ENCODE measurements around the gene SNTG2. TPM values are rescaled to one million over a fixed set of nuclear protein-coding genes. Genes with fewer than 3 reads are reported as not detected.
A peak's percentile ranks its signal among the peaks of the same experiment; 100 is the strongest.

Gene SNTG2
- total RNA-seq, 4 donors from 2014 or later = 9.0 to 44.6 (median 30.8) TPM

GRCh38 chr2:1319393-1319792 is 368.7 kb downstream of the SNTG2 start:
- DNase-seq (ENCODE audit: low spot score in 2 of 2) = no peak
- Histone ChIP-seq H3K4me1 (no peaks in the 10 kb centered on the region), H3K36me3 (no peaks in the 10 kb centered on the region), H3K4me3 (no peak overlapping the region), H3K27me3 (no peaks in the 10 kb centered on the region), H3K27ac (no peak overlapping the region), H3K9me3 (no peaks in the 10 kb centered on the region)
- WGBS, 2 donors = 84 to 86% methylated on average over 7 of the region's 7 CpGs
- TF ChIP-seq POLR2A (IDR thresholded peaks at IDR 0.05) (no peak), EP300 (IDR thresholded peaks at IDR 0.05) (no peak)
- TF ChIP-seq, protein P1, sequence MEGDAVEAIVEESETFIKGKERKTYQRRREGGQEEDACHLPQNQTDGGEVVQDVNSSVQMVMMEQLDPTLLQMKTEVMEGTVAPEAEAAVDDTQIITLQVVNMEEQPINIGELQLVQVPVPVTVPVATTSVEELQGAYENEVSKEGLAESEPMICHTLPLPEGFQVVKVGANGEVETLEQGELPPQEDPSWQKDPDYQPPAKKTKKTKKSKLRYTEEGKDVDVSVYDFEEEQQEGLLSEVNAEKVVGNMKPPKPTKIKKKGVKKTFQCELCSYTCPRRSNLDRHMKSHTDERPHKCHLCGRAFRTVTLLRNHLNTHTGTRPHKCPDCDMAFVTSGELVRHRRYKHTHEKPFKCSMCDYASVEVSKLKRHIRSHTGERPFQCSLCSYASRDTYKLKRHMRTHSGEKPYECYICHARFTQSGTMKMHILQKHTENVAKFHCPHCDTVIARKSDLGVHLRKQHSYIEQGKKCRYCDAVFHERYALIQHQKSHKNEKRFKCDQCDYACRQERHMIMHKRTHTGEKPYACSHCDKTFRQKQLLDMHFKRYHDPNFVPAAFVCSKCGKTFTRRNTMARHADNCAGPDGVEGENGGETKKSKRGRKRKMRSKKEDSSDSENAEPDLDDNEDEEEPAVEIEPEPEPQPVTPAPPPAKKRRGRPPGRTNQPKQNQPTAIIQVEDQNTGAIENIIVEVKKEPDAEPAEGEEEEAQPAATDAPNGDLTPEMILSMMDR (IDR thresholded peaks at IDR 0.05) = no peak

DNA sequence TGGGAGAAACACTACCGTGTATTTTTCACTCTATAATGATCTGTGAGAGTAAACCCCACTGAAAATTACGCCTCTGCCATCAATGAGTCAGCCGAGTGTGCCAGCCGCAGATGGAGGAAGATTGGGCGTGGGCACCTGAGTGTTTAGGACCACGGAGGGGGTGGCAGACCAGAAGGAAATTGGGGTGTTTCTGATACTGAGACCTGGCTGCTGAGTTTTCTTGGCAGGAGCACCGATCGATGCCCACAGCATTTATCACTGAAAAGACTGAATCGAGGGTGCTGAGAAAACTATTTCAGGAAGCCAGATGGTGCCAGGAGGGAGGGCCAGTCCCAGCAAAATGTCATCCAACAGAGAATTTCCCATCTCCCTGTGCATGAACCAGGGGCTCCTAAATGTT is 370.7 kb downstream of the SNTG2 start:
- Histone ChIP-seq H3K4me3 (no peak overlapping the region), H3K27me3 (no peaks in the 10 kb centered on the region), H3K27ac (no peak overlapping the region), H3K4me1 (no peaks in the 10 kb centered on the region), H3K9me3 (no peaks in the 10 kb centered on the region), H3K36me3 (no peaks in the 10 kb centered on the region)
- DNase-seq (ENCODE audit: low spot score in 2 of 2) = no peak
- TF ChIP-seq EP300 (IDR thresholded peaks at IDR 0.05) (no peak), POLR2A (IDR thresholded peaks at IDR 0.05) (no peak)
- TF ChIP-seq, protein P1 (IDR thresholded peaks at IDR 0.05) = no peak
- 89 to 92% methylated on average over 9 of the region's 9 CpGs for WGBS, 2 donors

- H3K27ac ChIP-seq = no peak overlapping the region
- H3K4me3 ChIP-seq = no peak overlapping the region
- TF ChIP-seq POLR2A (IDR thresholded peaks at IDR 0.05) = no peak
- TF ChIP-seq, protein P1 (IDR thresholded peaks at IDR 0.05) = no peak
- TF ChIP-seq EP300 (IDR thresholded peaks at IDR 0.05) = no peak
- no peaks in the 10 kb centered on the region for H3K36me3 ChIP-seq
- no peak for DNase-seq (ENCODE audit: low spot score in 2 of 2)
- 87 to 95% methylated on average over 2 of the region's 2 CpGs for WGBS, 2 donors
- no peaks in the 10 kb centered on the region for H3K4me1 ChIP-seq
- H3K9me3 ChIP-seq = no peaks in the 10 kb centered on the region
- H3K27me3 ChIP-seq = no peaks in the 10 kb centered on the region
Observed at GRCh38 chr2:1324884-1325283, 374.2 kb downstream of the SNTG2 start.

DNA sequence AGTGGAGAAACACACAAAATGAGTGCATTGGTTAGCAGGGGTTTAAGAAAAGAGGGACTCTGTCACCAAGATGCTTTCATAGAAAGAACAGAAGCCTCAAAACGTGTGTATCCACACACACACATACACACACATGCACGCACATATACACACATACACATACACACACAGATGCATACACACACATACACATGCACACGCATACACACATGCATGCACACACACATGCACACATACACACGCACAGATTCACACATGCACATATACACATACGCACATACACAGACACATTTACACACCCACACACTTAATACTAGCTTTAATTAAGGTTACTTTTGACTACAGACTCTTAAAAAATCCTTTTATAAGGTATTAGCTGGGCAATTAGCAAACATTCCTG is 378.0 kb downstream of the SNTG2 start:
- Histone ChIP-seq H3K4me3 (no peak overlapping the region), H3K27ac (no peak overlapping the region), H3K36me3 (no peaks in the 10 kb centered on the region), H3K9me3 (peaks cover 0 to 2% (median 0%) of the 10 kb centered on the region in 4 donors), H3K27me3 (no peaks in the 10 kb centered on the region), H3K4me1 (no peaks in the 10 kb centered on the region)
- 86 to 90% methylated on average over 5 of the region's 5 CpGs for WGBS, 2 donors
- DNase-seq (ENCODE audit: low spot score in 2 of 2) = no peak
- no peak for TF ChIP-seq POLR2A (IDR thresholded peaks at IDR 0.05)
- TF ChIP-seq EP300 (IDR thresholded peaks at IDR 0.05) = no peak
- TF ChIP-seq, protein P1 (IDR thresholded peaks at IDR 0.05) = no peak

DNA sequence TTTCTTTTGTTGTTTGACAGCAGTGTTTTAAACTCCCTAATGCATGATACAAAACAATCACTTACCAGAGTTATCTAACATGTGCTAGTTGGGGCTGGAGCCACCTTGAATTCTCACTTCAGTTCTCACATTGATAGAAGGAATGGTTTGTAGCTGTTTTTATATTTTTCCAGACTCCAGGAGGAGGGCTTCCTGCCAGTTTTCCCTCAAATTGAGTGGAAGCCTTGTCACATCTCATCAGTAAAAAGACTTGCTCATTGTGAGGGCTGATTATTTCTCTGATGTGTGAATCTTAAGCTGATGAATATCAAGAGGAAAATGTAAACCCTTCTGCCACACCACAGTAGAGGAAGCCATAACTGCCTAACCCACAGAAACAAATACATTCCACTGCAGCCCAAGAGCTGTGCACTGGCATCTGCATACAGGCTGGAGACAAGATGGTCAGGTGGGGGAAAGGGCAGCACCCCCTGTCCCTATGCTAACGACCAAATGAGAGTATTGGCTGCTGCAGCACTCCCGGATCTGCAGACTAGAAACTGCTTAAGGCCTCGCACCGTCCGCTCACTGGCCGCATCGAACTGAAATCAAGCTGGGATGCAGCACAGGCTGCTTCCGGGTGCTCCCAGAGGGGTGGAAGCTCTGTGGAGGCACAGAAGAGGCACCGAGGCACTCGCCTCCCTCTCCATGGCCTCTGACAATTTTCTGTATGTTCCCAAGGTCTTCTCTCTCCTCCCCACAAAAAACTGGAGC is 388.9 kb downstream of the SNTG2 start:
- H3K27ac ChIP-seq = peak overlapping the region in 2 of 4 donors; percentile 34 to 49
- TF ChIP-seq EP300 (IDR thresholded peaks at IDR 0.05) = no peak
- TF ChIP-seq, protein P1 (IDR thresholded peaks at IDR 0.05) = no peak
- TF ChIP-seq POLR2A (IDR thresholded peaks at IDR 0.05) = no peak
- no peaks in the 10 kb centered on the region for H3K27me3 ChIP-seq
- no peak for DNase-seq (ENCODE audit: low spot score in 2 of 2)
- H3K4me3 ChIP-seq = no peak overlapping the region
- 42 to 66% methylated on average over 8 to 10 of the region's 10 CpGs for WGBS, 2 donors
- H3K4me1 ChIP-seq = no peaks in the 10 kb centered on the region
- H3K36me3 ChIP-seq = no peaks in the 10 kb centered on the region
- H3K9me3 ChIP-seq = peaks cover 0 to 9% (median 0%) of the 10 kb centered on the region in 4 donors

Measured in tibial nerve (tissue), 4 donors.